B cell (primary cell): Measurements from ENCODE around the gene LCE5A.

Source experiments
- CTCF ChIP-seq: fragments of 200-600 bp; IDR thresholded peaks from one replicate; pipeline ENCODE4 v1.8.0; 2022; ENCODE audit warnings: antibody characterized with exemption, mild to moderate bottlenecking
- EZH2 ChIP-seq: IDR thresholded peaks from 2 replicates; pipeline ENCODE4 v1.6.1; 2012; ENCODE audit warnings: borderline replicate concordance, low read depth, mild to moderate bottlenecking, moderate library complexity, low read length; ENCODE audit not compliant: insufficient read depth, poor library complexity, severe bottlenecking

- TF ChIP-seq CTCF (no peak), EZH2 (no peak)
Measured at GRCh38 chr1:152502496-152503180, 8.0 kb upstream of the LCE5A start.
